Myocyte (in vitro differentiated cells): ENCODE measurements around the gene TGIF1. TPM values are rescaled to one million over a fixed set of nuclear protein-coding genes. Genes with fewer than 3 reads are reported as not detected.

ENCODE experiments used
- DNase-seq: peaks from one replicate; pipeline ENCODE4 v3.0.0-alpha.2; 2012; ENCODE audit warnings: low read depth
- total RNA-seq: library from RNA; depleted of rRNA; stranded (reverse); fragments of >200 nt; gene quantifications from 2 replicates; pipeline ENCODE4 v1.2.3, GENCODE V29; 2014

Gene TGIF1
- total RNA-seq, 1 donor from 2014 or later: 74.2 TPM

- DNase-seq: no peak
Measured at GRCh38 chr18:3429121-3429520, 20.9 kb upstream of the TGIF1 start.

GRCh38 chr18:3434685-3435084 is 15.3 kb upstream of the TGIF1 start:
- DNase-seq: no peak

DNA sequence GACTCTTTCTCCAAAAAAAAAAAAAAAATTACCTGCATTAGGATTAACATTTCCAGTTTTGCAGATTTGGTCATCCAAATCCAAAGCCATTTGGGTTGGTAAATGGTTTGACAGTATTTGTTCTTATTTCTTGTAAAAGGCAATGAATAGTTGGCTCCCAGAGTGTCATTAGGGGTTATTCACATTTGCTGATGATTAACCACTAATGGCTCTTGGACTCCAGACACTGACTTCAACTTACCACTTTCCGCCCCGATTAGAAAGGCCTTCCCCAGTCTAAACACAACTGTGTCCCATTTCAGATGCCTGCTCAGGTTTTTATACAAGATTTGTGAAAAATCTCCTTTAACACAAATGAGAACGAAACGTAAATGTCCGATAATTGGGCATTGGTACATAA is 9.6 kb upstream of the TGIF1 start:
- no peak for DNase-seq

DNA sequence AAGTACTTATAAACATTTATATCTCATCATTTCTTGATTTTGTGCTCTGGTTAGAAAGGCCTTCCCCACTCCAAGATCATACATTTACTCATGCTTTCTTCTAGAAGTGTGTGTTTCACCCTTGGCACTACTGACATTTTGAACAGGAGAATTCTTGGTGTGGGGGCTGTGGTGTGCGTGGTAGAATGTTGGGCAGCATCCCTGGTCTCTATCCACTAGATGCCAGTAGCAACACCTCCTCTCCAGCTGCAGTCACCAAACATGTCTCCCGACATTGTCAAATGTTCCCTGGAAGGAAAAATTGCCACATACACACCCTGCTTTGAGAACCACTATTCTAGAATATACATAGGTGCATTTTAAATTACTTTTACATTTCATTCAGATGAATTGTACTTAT is 8.7 kb upstream of the TGIF1 start:
- DNase-seq: peak; percentile 64

GRCh38 chr18:3442919-3443318 is 7.1 kb upstream of the TGIF1 start:
- no peak for DNase-seq

GRCh38 chr18:3444296-3444695 is 5.7 kb upstream of the TGIF1 start:
- DNase-seq: no peak

DNA sequence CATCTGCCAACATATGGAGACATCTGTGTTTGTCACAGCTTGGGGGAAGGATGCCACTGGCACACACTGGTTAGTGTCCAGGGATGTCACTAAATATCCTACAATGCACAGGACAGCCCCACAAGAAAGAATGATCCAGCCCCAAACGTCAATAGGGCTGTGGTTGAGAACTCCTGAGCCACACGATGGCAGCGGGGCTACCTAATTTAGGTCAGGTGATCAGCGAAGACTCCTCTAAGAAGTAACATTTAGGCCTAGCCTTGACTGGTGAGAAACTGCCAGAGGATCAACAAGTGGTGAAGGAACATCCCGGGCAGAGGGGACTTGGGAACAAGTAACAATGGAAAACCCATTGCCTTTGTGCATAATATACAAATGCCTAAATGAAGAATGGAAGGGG is 5.0 kb upstream of the TGIF1 start:
- DNase-seq: no peak

DNA sequence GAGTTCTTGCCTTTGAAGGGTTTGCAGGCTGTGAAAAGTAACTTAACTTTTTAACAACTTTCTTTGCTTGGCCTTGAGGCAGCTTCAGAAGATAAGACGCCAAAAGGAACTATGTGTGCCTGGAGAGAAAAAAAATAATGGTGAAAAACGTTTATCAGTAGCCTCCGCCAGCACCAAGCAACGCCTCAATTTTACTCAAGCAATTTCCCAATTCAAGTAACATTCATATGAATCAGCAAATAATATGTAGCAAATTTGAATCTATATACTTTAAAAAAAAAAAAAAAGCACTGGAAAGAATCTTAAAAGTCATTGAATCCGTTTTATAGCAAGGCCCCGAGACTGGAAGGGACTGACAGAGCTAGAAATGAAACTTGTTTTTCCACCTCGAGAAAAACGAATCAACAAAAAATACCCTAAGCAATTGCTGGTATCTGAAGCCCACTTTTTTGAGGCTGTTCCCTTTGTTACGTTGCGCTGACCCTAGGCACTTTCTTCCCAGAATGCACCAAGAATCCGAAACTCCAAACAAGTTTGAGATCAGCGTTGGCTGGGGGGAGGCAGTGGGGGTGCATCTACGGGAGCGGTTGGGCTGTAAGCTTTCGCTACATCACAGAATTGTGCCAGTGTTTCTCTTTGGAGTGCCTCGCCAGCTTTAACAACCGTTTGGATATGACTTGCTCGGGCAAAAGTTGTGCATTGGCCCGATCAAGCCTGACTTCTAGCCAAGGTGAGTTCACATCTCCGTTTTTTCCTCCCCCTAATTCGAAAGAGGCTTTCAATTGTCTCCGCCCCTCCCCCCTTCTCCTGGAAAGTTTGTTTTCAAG is 2.7 kb upstream of the TGIF1 start:
- DNase-seq: peak; percentile 72

DNA sequence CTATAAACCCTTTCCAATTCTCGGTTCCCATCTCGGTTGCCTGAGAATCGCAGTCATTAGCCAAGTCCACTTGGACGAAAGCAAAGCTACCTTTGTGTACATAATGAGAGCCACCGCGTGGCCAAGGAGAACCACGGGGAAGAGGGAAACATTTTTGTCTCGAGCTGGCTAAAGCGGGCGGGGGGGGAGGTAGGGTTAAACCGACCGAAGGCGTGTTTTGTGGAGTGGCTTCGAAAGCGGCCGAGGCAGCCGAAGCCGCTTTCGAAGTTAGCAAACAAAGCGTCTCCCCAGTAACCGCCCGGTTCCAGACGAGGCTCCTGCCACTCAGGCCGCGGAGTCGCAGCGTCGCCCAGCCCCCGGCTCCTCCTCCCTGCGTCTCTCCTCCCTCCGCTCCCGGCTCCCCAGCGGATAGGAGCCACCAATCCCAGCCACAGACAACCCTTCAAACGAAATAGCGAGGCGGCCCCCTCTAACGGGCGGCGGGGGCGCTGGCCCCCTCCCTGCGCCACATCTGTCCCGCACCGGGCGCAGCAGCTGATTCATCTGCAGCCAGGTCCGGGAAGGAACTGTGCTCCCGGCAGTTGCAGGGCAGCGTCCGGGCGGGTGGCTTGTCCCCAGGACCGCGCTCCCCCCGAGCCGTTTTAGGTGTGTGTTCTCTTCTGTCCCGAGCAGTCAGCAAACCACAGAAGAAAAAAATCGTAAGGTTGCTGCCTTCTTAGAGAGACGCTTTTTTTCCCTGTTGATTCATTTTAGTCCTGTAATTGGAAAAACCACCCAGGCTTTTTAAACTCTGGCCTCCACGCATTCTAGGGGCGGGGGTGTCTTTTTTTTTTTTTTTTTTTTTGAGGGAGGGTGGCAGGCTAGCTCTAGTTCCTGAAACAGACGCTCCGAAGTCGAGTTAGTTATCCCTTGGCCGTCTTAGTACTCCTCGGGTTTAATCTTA is 1.8 kb upstream of the TGIF1 start:
- DNase-seq: peak; percentile 99

DNA sequence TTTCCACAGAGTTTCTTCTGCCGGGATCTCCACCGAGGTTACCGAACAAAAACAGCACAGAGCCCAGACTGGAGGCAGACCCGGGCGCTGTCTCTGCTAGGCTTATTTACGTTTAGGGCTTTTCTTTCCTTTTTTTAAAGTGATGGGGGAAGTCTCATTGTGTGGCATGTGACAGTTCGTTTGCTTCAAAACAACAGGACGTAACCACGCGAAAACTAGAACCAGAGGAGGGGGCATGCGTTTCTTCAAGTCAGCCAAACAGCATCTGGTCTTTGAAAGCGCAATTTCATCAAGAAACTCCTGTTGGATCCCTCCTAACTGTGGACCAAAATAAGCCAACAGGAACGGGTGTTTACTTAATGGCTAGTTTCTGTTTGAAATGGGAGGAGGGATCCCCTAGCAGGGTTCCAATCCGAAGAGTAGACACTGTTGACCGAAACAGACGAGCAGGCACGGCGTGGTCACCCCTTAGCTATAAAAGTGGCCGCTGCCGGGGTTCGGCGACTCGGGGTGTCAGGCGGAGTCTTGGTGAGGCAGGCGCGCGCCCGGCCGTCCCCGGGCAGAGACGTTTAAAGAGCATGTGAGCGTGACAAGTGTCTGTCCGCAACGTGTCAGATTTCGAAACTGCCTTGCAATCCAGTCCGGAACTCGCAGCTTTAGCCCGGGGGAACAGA is 997 bp upstream of the TGIF1 start:
- DNase-seq: no peak

- peak; percentile 97 for DNase-seq
Measured at GRCh38 chr18:3449512-3450011, 410 bp upstream of the TGIF1 start.

DNA sequence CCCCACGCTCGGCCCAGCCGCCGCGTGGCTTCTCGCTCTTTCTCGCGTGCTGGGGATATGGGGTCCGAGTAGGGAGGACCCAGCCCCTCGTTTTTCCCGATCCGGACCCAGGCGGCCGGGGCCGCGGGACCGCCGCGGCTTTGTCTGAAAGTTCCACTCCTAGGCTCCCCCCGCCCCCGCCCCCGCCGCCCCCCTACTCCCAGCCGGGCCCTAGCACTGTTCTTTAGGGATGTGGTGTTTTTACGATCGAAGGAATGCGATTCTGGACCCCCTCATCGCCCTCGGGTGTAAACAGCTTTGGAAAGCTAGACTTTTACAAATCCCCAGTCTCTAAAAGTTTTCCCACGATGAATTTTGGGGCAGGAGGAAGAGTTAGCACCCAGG is 819 bp downstream of the TGIF1 start:
- no peak for DNase-seq

GRCh38 chr18:3451183-3451988 is 1.4 kb downstream of the TGIF1 start:
- peak; percentile 96 for DNase-seq

DNA sequence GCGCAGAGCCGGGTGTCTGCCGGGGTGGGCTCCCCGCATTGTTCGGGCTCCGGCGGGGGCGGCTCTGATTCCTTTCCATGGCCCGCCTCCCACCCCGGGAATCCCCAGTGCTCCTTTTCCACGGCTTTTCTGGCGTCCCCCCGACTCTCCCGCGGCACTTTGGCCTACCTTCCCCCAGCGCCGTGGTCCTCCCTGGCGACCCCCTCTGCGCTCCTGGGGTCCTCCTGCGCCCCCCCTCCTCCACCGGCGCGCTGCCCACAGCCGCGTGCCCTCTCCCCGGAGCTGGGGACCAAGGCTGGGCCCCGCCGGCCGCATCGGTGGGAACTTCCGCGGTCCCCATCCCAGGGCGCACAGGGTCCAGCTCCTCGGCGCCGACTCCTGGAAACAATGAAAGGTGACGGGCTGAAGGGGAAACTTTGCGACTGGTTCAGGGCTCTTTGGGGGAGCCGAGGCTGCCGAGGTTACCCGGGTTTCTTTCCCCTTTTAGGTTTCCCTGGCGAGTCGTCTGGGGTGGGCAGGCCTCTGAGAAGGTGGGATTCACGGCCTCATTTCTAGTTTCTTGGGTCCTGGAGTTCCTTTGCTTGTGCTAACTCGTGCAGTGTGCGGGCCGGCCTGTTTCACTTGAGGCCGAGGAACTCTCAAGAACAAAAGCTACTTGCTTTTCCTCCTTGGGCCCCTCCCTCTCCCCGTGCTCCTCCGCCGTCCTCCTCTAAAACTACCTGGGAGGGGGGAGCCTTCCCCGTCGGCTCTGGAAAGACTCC is 2.2 kb downstream of the TGIF1 start:
- peak; percentile 73 for DNase-seq

- peak; percentile 55 for DNase-seq
Measured at GRCh38 chr18:3452750-3453539, 3.0 kb downstream of the TGIF1 start.

GRCh38 chr18:3453540-3454364 is 3.8 kb downstream of the TGIF1 start:
- peak; percentile 76 for DNase-seq

- peak; percentile 77 for DNase-seq
Measured at GRCh38 chr18:3454365-3455089, 4.6 kb downstream of the TGIF1 start.
